Loucy (cell line): ENCODE results near the gene MYH14.

ENCODE experiments used
- H2AFZ ChIP-seq: fragments of 200-600 bp; sonication (generic); 2 replicates; pipeline ENCODE4 v1.6.0; 2016; ENCODE audit warnings: antibody characterized with exemption, mild to moderate bottlenecking, low read length, moderate library complexity
- H3F3A ChIP-seq: fragments of 200-600 bp; 2 replicates; pipeline ENCODE4 v1.6.0; 2016; ENCODE audit warnings: antibody characterized with exemption, low read depth, mild to moderate bottlenecking
- H3K27me3 ChIP-seq: fragments of 200-600 bp; sonication (generic); 2 replicates; pipeline ENCODE4 v1.6.1; 2014; ENCODE audit warnings: low read length, mild to moderate bottlenecking; ENCODE audit not compliant: insufficient read depth, poor library complexity, severe bottlenecking
- H3K36me3 ChIP-seq: fragments of 200-600 bp; sonication (generic); 2 replicates; pipeline ENCODE4 v1.6.1; 2016; ENCODE audit warnings: low read length; ENCODE audit not compliant: insufficient read depth
- H3K4me1 ChIP-seq: fragments of 200-600 bp; sonication (generic); 2 replicates; pipeline ENCODE4 v1.5.1; 2014; ENCODE audit warnings: low read length, mild to moderate bottlenecking; ENCODE audit not compliant: insufficient read depth, poor library complexity, severe bottlenecking
- H3K4me2 ChIP-seq: fragments of 200-600 bp; sonication (generic); 2 replicates; pipeline ENCODE4 v1.6.0; 2014; ENCODE audit warnings: antibody characterized with exemption, low read length, low read depth, mild to moderate bottlenecking; ENCODE audit not compliant: poor library complexity, severe bottlenecking
- H3K4me3 ChIP-seq: fragments of 200-600 bp; sonication (generic); 2 replicates; pipeline ENCODE4 v1.5.1; 2014; ENCODE audit warnings: low read length, mild to moderate bottlenecking, mixed read lengths; ENCODE audit not compliant: poor library complexity, severe bottlenecking
- H3K79me2 ChIP-seq: fragments of 200-600 bp; sonication (generic); 2 replicates; pipeline ENCODE4 v1.6.1; 2014; ENCODE audit warnings: low read length; ENCODE audit not compliant: insufficient read depth
- H3K9ac ChIP-seq: fragments of 200-600 bp; sonication (generic); 2 replicates; pipeline ENCODE4 v1.6.0; 2014; ENCODE audit warnings: mild to moderate bottlenecking, low read depth, low read length, moderate library complexity; ENCODE audit not compliant: poor library complexity, severe bottlenecking
- H3K9me2 ChIP-seq: fragments of 200-600 bp; sonication (generic); replicated peaks from 2 replicates; pipeline ENCODE4 v1.6.1; 2016; ENCODE audit warnings: low read depth, low read length, mixed read lengths
- H3K9me3 ChIP-seq: fragments of 200-600 bp; sonication (generic); 2 replicates; pipeline ENCODE4 v1.6.1; 2014; ENCODE audit warnings: mild to moderate bottlenecking, antibody characterized with exemption, low read length, low read depth; ENCODE audit not compliant: insufficient read depth
- H4K20me1 ChIP-seq: fragments of 200-600 bp; sonication (generic); 2 replicates; pipeline ENCODE4 v1.6.0; 2014; ENCODE audit warnings: antibody characterized with exemption, low read length, mild to moderate bottlenecking; ENCODE audit not compliant: insufficient read depth, poor library complexity, severe bottlenecking
- EZH2phosphoT487 ChIP-seq: fragments of 200-600 bp; IDR thresholded peaks from 2 replicates; pipeline ENCODE4 v1.6.1; 2018; ENCODE audit warnings: antibody characterized with exemption, mild to moderate bottlenecking, moderate library complexity, borderline replicate concordance
- TF ChIP-seq, protein P1 (sequence below): fragments of 200-600 bp; sonication (generic); conservative IDR thresholded peaks from 2 replicates; pipeline ENCODE4 v1.5.1; 2014; ENCODE audit warnings: mild to moderate bottlenecking, antibody characterized with exemption, low read length

The MYH14 gene

DNA sequence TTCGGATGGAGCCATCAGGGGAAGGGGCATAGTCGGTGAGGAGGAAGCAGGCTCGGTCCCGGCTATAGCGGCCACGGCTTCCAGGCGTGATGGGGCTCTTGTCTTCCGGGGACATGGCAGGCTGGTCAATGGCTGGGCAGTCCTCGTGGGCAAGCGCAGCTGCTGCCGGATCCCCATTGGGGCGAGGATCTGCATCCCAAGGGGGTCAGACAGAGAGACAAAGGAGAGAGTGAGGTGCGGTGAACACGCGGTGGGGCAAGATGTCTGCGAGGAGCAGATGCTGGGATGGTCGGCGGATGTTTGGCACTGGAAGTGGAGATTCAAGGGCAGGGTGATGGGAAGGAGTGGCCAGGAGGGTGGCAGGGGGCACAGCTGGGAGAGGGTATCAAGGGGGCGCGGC lies 117.2 kb downstream of the MYH14 start:
- no peaks in the 10 kb centered on the region for H3K9me2 ChIP-seq
- TF ChIP-seq EZH2phosphoT487: no peak
- TF ChIP-seq, protein P1, sequence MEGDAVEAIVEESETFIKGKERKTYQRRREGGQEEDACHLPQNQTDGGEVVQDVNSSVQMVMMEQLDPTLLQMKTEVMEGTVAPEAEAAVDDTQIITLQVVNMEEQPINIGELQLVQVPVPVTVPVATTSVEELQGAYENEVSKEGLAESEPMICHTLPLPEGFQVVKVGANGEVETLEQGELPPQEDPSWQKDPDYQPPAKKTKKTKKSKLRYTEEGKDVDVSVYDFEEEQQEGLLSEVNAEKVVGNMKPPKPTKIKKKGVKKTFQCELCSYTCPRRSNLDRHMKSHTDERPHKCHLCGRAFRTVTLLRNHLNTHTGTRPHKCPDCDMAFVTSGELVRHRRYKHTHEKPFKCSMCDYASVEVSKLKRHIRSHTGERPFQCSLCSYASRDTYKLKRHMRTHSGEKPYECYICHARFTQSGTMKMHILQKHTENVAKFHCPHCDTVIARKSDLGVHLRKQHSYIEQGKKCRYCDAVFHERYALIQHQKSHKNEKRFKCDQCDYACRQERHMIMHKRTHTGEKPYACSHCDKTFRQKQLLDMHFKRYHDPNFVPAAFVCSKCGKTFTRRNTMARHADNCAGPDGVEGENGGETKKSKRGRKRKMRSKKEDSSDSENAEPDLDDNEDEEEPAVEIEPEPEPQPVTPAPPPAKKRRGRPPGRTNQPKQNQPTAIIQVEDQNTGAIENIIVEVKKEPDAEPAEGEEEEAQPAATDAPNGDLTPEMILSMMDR: no peak
- H3K9me3 ChIP-seq: no peaks in the 10 kb centered on the region
- H3K27me3 ChIP-seq: no peaks in the 10 kb centered on the region
- no peaks in the 10 kb centered on the region for H3K4me1 ChIP-seq
- no peaks in the 10 kb centered on the region for H4K20me1 ChIP-seq
- no peaks in the 10 kb centered on the region for H3K79me2 ChIP-seq
- no peaks in the 10 kb centered on the region for H3K36me3 ChIP-seq
- no peak overlapping the region for H3K4me3 ChIP-seq
- no peaks in the 10 kb centered on the region for H3F3A ChIP-seq
- H2AFZ ChIP-seq: no peak overlapping the region
- no peak overlapping the region for H3K9ac ChIP-seq
- H3K4me2 ChIP-seq: no peak overlapping the region

- H3K9me3 ChIP-seq: no peaks in the 10 kb centered on the region
- no peaks in the 10 kb centered on the region for H3K27me3 ChIP-seq
- no peak overlapping the region for H3K9ac ChIP-seq
- H3K79me2 ChIP-seq: no peaks in the 10 kb centered on the region
- no peak overlapping the region for H2AFZ ChIP-seq
- no peak for TF ChIP-seq EZH2phosphoT487
- TF ChIP-seq, protein P1: no peak
- H3K4me1 ChIP-seq: no peaks in the 10 kb centered on the region
- H4K20me1 ChIP-seq: no peaks in the 10 kb centered on the region
- H3F3A ChIP-seq: no peaks in the 10 kb centered on the region
- no peak overlapping the region for H3K4me2 ChIP-seq
- no peak overlapping the region for H3K4me3 ChIP-seq
- H3K9me2 ChIP-seq: no peaks in the 10 kb centered on the region
- no peaks in the 10 kb centered on the region for H3K36me3 ChIP-seq
Observed at GRCh38 chr19:50321831-50322230, 118.4 kb downstream of the MYH14 start.

DNA sequence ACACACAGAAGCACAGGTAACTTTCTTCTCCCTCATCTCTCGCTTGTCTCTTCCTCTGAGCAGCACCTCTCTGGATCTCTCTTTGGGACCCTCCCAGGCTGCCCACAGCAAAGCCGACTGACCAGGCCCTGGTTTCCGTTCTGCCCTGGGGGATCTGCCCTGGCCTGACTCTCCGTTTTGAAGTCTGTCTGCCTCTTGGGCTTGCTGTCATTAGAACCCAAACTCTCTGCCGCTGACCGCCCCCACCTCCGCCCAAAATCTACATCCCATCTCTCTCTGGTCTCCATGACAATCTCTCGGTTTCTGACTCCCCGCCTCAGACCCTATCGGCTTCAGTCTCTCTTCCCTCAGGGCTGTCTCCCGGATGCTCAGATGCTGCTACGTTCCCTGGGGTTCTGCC lies 118.8 kb downstream of the MYH14 start:
- H3F3A ChIP-seq: no peaks in the 10 kb centered on the region
- no peaks in the 10 kb centered on the region for H3K36me3 ChIP-seq
- TF ChIP-seq, protein P1: no peak
- TF ChIP-seq EZH2phosphoT487: no peak
- H3K27me3 ChIP-seq: no peaks in the 10 kb centered on the region
- H3K9me3 ChIP-seq: no peaks in the 10 kb centered on the region
- H3K4me3 ChIP-seq: no peak overlapping the region
- H4K20me1 ChIP-seq: no peaks in the 10 kb centered on the region
- no peak overlapping the region for H2AFZ ChIP-seq
- no peaks in the 10 kb centered on the region for H3K4me1 ChIP-seq
- H3K4me2 ChIP-seq: no peak overlapping the region
- H3K9ac ChIP-seq: no peak overlapping the region
- H3K79me2 ChIP-seq: no peaks in the 10 kb centered on the region
- H3K9me2 ChIP-seq: no peaks in the 10 kb centered on the region
